Lower leg skin (tissue), 4 donors: ENCODE results near the gene RAPGEF4. TPM values are rescaled to one million over a fixed set of nuclear protein-coding genes. Genes with fewer than 3 reads are reported as not detected.

Experiments
- DNase-seq, 2 donors: peaks; one replicate each; pipeline ENCODE4 v3.0.0-alpha.2; 2019; ENCODE audit warnings: low spot score in 2 of 2
- H3K4me3 ChIP-seq: fragments of 200-600 bp; sonication (generic); 2 replicates; pipeline ENCODE4 v1.5.1; 2017; ENCODE audit warnings: mild to moderate bottlenecking, low read depth; ENCODE audit not compliant: poor library complexity, severe bottlenecking
- POLR2A ChIP-seq, 2 donors: fragments of 450-650 bp; IDR thresholded peaks; one replicate each; pipeline ENCODE4 v1.6.1; 2016 to 2017; ENCODE audit warnings: antibody characterized with exemption in 2 of 2, mild to moderate bottlenecking in 1 of 2, moderate library complexity in 1 of 2
- WGBS, 2 donors: methylation state at CpG; one replicate each; pipeline ENCODE4 v1.1.5; 2018; 5-methylcytosine and 5-hydroxymethylcytosine counted together
- intact Hi-C: fragments of 100-400 bp; cut with DNase I; formaldehyde crosslinking; loops from one replicate; pipeline ENCODE4 v1.15.0; 2023; ENCODE audit warnings: low total_unique reads
- total RNA-seq, 4 donors: library from RNA; depleted of rRNA; stranded (reverse); fragments of >200 nt; gene quantifications; one replicate each; pipeline ENCODE4 v1.1.0, GENCODE V29; 2016
- TF ChIP-seq, protein P1 (sequence below), 3 donors: fragments of 450-650 bp; IDR thresholded peaks; one replicate each; pipeline ENCODE4 v1.5.1; 2016; ENCODE audit warnings: antibody characterized with exemption in 3 of 3, mild to moderate bottlenecking in 3 of 3, moderate library complexity in 2 of 3

Gene RAPGEF4
- 10 to 100 TPM; 15.5 to 25.8 (median 25.0) TPM for total RNA-seq

DNA sequence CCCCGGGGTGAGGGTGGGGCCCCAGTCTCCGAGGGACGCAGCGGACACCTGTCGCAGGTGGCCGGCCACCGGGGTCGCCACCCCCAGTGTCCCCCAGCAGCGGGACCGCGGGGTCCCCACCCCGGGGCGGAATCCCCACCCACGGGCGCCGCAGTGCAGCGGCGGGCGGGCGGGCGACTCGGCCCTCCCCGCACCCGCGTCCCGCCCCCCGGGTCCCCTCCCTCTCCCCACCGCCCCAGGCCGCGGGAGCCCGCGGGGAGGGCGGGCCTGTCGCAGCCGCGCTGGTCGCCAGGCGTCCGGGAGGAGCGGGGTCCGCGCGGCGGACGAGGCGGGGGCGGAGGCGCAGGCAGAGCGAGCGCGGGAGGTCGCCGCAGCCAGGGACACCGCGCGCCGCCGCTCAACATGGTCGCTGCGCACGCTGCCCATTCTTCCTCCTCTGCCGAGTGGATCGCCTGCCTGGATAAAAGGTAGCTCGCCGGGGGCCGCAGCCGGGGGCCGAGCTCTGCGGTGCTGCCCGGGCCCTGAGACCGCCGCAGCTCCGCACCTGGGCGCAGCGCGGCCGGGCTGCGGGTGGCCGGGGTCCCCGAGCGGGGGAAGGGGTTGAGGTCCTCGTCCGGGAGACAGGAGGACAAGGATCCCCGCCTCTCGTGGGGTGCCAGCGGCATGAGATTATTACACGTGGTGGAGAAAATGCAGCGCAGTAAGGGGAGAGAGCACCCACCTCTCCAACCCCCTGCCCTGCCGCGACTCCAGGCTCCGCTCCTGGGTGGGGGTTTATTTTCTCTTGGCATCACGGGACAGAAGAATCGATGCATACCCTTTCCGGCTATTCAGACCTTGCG is at the start of gene RAPGEF4:
TSS of gene RAPGEF4 (plus strand) at position 264 of the 842 bp plus-strand sequence. CDS start at position 403, 139 bp downstream.
- 2 to 3% methylated on average over 20 to 60 of the region's 95 CpGs for WGBS, 2 donors
- peak within 1 kb of the TSS; percentile 18 for H3K4me3 ChIP-seq
- intact Hi-C loops = no loop called here
- no peak for TF ChIP-seq POLR2A (IDR thresholded peaks at IDR 0.05)
- TF ChIP-seq, protein P1, sequence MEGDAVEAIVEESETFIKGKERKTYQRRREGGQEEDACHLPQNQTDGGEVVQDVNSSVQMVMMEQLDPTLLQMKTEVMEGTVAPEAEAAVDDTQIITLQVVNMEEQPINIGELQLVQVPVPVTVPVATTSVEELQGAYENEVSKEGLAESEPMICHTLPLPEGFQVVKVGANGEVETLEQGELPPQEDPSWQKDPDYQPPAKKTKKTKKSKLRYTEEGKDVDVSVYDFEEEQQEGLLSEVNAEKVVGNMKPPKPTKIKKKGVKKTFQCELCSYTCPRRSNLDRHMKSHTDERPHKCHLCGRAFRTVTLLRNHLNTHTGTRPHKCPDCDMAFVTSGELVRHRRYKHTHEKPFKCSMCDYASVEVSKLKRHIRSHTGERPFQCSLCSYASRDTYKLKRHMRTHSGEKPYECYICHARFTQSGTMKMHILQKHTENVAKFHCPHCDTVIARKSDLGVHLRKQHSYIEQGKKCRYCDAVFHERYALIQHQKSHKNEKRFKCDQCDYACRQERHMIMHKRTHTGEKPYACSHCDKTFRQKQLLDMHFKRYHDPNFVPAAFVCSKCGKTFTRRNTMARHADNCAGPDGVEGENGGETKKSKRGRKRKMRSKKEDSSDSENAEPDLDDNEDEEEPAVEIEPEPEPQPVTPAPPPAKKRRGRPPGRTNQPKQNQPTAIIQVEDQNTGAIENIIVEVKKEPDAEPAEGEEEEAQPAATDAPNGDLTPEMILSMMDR (IDR thresholded peaks at IDR 0.05) = no peak
- no peak for DNase-seq

DNA sequence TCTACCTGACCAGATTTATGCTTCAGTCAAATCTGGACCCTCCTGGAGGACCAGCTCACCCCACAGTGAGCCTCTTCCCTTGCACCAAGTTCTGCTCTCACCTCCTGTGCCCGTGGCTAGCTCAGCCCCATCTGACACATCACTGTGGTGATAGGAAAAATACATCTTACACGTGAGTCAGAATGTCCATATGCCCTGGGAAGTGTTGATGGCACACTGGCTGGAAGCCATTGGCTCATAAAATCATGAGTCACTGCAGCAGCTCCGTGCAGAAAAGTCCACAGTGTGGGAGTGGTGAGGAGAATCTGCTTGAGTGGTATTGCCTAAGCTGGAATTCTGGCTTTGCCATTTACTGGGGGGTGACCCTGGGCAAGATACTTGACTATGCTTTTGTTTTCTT is 42.6 kb upstream of the RAPGEF4 start:
- TF ChIP-seq, protein P1 (IDR thresholded peaks at IDR 0.05) = no peak
- no peak for TF ChIP-seq POLR2A (IDR thresholded peaks at IDR 0.05)
- intact Hi-C loops = no loop called here
- WGBS, 2 donors = 4 to 5% methylated on average over 3 of the region's 3 CpGs
- H3K4me3 ChIP-seq = no peak overlapping the region
- peak in 1 of 2 donors; percentile 79 for DNase-seq

DNA sequence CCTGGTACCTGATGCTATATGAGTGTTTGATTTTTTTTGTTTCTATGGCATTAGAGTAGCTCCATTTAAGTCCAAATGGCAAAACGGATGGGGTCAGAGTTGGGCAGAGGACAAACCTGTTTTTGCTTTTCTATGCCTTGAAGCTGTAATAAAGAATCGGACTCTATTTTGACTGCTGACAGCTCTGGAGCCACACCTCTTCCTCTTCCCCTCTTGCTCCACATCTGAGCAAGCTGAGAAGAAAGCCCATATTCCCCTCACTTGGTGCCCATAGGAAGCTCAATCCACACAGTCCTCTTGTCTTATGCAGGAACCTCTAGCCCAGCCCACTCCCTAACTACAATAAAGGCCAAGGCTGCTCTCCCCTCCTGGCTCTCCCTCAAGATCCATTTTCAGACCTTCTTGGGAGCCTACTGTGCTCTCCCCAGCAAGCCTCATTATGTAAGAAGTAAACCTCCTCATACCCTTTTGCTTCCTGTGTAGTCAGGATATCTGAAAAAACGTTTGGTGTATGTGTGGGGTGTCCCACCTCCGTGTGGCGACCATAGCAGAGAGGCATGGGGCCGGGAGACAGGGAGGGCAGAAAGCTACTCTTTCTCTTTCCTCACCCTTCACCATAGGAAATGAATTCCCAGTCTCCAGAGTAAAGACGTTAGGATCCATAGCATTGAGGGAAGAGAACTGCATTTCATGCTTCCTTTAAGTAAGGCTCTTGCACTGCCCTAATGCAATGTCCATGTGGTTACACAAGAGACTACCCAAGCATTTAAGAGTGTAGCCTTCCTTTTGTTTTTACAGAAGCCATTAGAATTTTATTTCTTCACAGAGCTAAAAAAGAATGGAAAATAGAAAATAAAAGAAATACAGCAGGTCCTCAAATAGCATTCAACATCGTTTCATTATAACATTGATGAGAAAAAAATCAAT is 41.9 kb upstream of the RAPGEF4 start:
- H3K4me3 ChIP-seq = no peak overlapping the region
- 52 to 65% methylated on average over 8 of the region's 8 CpGs for WGBS, 2 donors
- intact Hi-C loops = no loop called here
- DNase-seq = no peak
- TF ChIP-seq POLR2A (IDR thresholded peaks at IDR 0.05) = no peak
- TF ChIP-seq, protein P1 (IDR thresholded peaks at IDR 0.05) = no peak

DNA sequence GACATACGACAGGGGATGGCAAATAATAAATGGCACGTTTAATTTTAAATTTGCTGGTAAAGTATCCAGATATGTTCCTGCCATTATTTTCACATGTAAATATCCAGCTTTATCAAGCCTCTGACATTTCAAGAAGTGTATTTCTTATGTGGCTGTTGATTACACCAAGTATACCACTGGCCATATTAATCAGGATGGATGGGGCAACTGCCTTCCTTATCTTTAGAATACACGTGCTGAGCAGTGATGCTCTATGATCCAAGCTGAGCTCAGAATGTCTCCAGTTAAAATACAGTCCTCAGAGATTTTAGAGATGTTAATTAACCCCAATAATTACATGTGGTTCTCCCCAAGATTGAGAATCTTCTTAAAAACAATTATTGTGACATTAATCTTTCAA is 38.3 kb upstream of the RAPGEF4 start:
- WGBS, 2 donors = 68 to 89% methylated on average over 3 of the region's 3 CpGs
- TF ChIP-seq, protein P1 (IDR thresholded peaks at IDR 0.05) = no peak
- TF ChIP-seq POLR2A (IDR thresholded peaks at IDR 0.05) = no peak
- H3K4me3 ChIP-seq = no peak overlapping the region
- DNase-seq = no peak
- intact Hi-C loops = no loop called here

DNA sequence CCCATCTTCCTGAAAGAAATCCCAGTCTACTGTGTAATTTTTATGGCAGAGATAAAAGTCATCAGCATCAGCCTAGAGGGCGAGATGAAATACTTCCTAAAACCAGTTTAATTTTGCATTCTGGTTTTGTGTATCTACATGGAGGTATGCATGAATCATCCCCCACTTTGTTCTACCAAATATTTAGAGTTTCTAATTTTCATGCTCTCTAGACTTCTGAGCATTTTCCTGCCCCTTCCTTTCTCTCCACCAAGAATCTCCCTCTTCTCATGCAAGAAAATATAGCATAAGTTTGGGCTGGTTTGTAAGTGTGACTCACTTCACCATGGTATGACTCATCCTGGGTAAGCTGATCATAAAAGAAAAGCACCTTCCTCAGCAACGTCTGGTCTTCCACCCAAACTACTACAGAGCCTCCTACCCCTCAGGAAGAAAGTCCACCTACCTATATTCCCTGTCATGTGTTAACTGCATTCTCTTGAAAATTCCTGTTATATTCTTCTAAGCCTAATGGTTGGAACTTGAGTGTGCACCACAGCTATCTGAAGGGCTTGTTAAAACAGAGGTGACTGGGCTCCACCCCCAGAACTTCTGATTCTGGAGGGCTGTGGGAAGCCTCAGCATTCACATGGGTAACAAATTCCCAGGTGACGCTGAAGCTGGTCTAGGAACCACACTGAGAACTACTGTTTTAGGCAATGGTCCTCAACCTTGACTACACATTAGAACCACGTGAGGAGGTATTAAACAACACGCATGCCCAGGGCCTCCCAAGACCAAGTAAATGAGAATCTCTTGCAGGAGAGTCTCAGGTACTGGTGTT is 37.4 kb upstream of the RAPGEF4 start:
- WGBS, 2 donors = 56 to 66% methylated on average over 5 of the region's 5 CpGs
- TF ChIP-seq, protein P1 (IDR thresholded peaks at IDR 0.05) = no peak
- TF ChIP-seq POLR2A (IDR thresholded peaks at IDR 0.05) = no peak
- DNase-seq = no peak
- intact Hi-C loops = no loop called here
- H3K4me3 ChIP-seq = no peak overlapping the region
